ENCODE data around the gene DHPS. TPM values are rescaled to one million over a fixed set of nuclear protein-coding genes. Genes with fewer than 3 reads are reported as not detected.

Gene DHPS
- total and polyA plus RNA-seq, 2 donors (not counting 3 experiments of a cell fraction or from before 2014, with no cell fraction given) = 68.4 to 90.1 TPM

- BruUV-seq (replicated peaks) = no TSS peak
- dilution Hi-C loops (cut with MboI; ENCODE audit: extremely low pct_ligation_motif_present, low sequenced_read_pairs) = no loop called here
- Histone ChIP-seq H3K4me1 (ENCODE audit: control insufficient read depth, extremely low read depth, insufficient read depth, low read length) (peaks cover 15% of the 10 kb centered on the region), H2AFZ (ENCODE audit: low read depth, low read length) (peak overlapping the region; percentile 46), H3K4me3 (replicated peaks in 1 of 3; ENCODE audit: insufficient read depth in 1 of 3, low read depth in 1 of 3, low read length in 3 of 3) (peak overlapping the region; percentile 2 to 56 (median 31)), H3K79me2 (ENCODE audit: control insufficient read depth, insufficient read depth, low read length) (no peaks in the 10 kb centered on the region), H4K20me1 (replicated peaks; ENCODE audit: control insufficient read depth, extremely low read depth, insufficient read depth, low read length) (no peaks in the 10 kb centered on the region), H3K4me2 (ENCODE audit: insufficient read depth, low read length) (peak overlapping the region; percentile 64), H3K9ac (replicated peaks; ENCODE audit: extremely low read depth, insufficient read depth, low read length) (peak overlapping the region; percentile 22), H3K27ac (ENCODE audit: insufficient read depth, low read depth, low read length) (no peak overlapping the region), H3K9me1 (replicated peaks; ENCODE audit: control insufficient read depth, extremely low read depth, insufficient read depth, low read length) (no peaks in the 10 kb centered on the region), H3K36me3 (ENCODE audit: control insufficient read depth in 2 of 2, extremely low read depth in 1 of 2, insufficient read depth in 2 of 2, low read length in 2 of 2) (peaks cover 3 to 13% of the 10 kb centered on the region in 2 experiments), H3K27me3 (ENCODE audit: control insufficient read depth in 2 of 2, insufficient read depth in 2 of 2, low read length in 2 of 2) (no peaks in the 10 kb centered on the region), H3K9me3 (replicated peaks; ENCODE audit: control insufficient read depth, insufficient read depth, low read length) (no peaks in the 10 kb centered on the region)
- no peak for TF ChIP-seq POLR2AphosphoS5 (IDR thresholded peaks at IDR 0.05; ENCODE audit: insufficient read depth, low read depth, low read length)
- no peak for TF ChIP-seq POLR2A (IDR thresholded peaks at IDR 0.05; ENCODE audit: low read depth, low read length)
- TF ChIP-seq MAX (IDR thresholded peaks at IDR 0.05; ENCODE audit: insufficient read depth, insufficient read length) = no peak
- no peak for TF ChIP-seq GATA2 (IDR thresholded peaks at IDR 0.05; ENCODE audit: insufficient read depth, insufficient read length, low read depth, low read length)
- TF ChIP-seq EZH2 (IDR thresholded peaks at IDR 0.05; ENCODE audit: borderline replicate concordance, low read depth, low read length, severe bottlenecking) = no peak
- no peak for TF ChIP-seq CTCF (IDR thresholded peaks at IDR 0.05; ENCODE audit: extremely low read depth in 1 of 2, insufficient read depth in 1 of 2, low read depth in 1 of 2, low read length in 2 of 2)
- no peak for TF ChIP-seq JUN (IDR thresholded peaks at IDR 0.05; ENCODE audit: borderline replicate concordance, insufficient read depth, insufficient read length, low read depth)
- no peak for TF ChIP-seq FOS (IDR thresholded peaks at IDR 0.05; ENCODE audit: borderline replicate concordance, insufficient read depth, low read length)
- TF ChIP-seq MYC (IDR thresholded peaks at IDR 0.05; ENCODE audit: low read depth, low read length) = no peak
- ChIA-PET POLR2A (no interaction called here), CTCF (no interaction called here)
- FAIRE-seq = no peak
- intact Hi-C loops (cut with micrococcal nuclease) = loop anchor here (1.0 kb wide), 2 partner anchors 26 to 41 kb away; partner anchors contain the start of gene GET3
- no peak for DNase-seq (ENCODE audit: low read depth, low spot score)
Measured at GRCh38 chr19:12695997-12696365, 14.3 kb upstream of the DHPS start.
